Measurements from ENCODE around the gene ASCL3.

DNA sequence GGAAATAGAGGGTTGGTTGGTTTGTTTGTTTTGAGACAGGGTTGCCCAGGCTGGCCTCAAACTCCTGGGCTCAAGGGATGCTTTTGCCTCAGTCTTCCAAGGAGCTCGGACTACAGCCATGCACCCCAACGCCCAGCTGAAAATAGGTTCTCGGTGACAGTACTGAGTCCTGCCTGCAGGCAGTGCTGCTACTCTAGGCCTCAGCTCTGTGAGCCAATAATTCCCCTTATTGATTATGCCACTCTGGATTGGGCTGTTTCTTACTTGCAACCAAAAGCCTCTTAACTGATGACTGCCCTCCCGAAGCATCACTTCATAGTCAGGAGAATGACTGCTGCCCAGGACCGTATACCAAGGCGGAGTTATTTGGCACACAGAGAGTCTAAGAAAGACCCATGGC is 8.9 kb downstream of the ASCL3 start:
- TF ChIP-seq BMI1 (IDR thresholded peaks at IDR 0.05; ENCODE audit: borderline replicate concordance), result no peak
- TF ChIP-seq, protein P1, sequence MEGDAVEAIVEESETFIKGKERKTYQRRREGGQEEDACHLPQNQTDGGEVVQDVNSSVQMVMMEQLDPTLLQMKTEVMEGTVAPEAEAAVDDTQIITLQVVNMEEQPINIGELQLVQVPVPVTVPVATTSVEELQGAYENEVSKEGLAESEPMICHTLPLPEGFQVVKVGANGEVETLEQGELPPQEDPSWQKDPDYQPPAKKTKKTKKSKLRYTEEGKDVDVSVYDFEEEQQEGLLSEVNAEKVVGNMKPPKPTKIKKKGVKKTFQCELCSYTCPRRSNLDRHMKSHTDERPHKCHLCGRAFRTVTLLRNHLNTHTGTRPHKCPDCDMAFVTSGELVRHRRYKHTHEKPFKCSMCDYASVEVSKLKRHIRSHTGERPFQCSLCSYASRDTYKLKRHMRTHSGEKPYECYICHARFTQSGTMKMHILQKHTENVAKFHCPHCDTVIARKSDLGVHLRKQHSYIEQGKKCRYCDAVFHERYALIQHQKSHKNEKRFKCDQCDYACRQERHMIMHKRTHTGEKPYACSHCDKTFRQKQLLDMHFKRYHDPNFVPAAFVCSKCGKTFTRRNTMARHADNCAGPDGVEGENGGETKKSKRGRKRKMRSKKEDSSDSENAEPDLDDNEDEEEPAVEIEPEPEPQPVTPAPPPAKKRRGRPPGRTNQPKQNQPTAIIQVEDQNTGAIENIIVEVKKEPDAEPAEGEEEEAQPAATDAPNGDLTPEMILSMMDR (IDR thresholded peaks at IDR 0.05 in 2 of 3, conservative IDR thresholded peaks at IDR 0.05 in 1 of 3; ENCODE audit: control insufficient read depth in 2 of 3, extremely low read depth in 1 of 3, insufficient read depth in 1 of 3, low read depth in 3 of 3, low read length in 3 of 3), result no peak; a peak in 1 of 6 replicates
- no peak for TF ChIP-seq EZH2 (IDR thresholded peaks at IDR 0.05; ENCODE audit: borderline replicate concordance, control insufficient read depth, low read depth, low read length)
- TF ChIP-seq ZNF274 (IDR thresholded peaks at IDR 0.05; ENCODE audit: insufficient read depth, insufficient read length), result no peak
- no peak for TF ChIP-seq HCFC1 (IDR thresholded peaks at IDR 0.05; ENCODE audit: low read length)
- no peak for TF ChIP-seq EED (IDR thresholded peaks at IDR 0.05; ENCODE audit: low read depth)
- no peak for TF ChIP-seq TCF7 (IDR thresholded peaks at IDR 0.05; ENCODE audit: borderline replicate concordance)
- TF ChIP-seq IKZF1 (conservative IDR thresholded peaks at IDR 0.05), result no peak
- TF ChIP-seq RAD51 (IDR thresholded peaks at IDR 0.05), result no peak
- no peak for TF ChIP-seq ZZZ3 (IDR thresholded peaks at IDR 0.05; ENCODE audit: control insufficient read depth, insufficient read length, low read depth)
- no peak for TF ChIP-seq POLR2AphosphoS5 (IDR thresholded peaks at IDR 0.05; ENCODE audit: low read length)
- no peak for TF ChIP-seq ETV6 (conservative IDR thresholded peaks at IDR 0.05 in 1 of 2, IDR thresholded peaks at IDR 0.05 in 1 of 2; ENCODE audit: borderline replicate concordance in 1 of 2, low read depth in 1 of 2)
- no peak for TF ChIP-seq STAT1 (conservative IDR thresholded peaks at IDR 0.05)
- no peak for TF ChIP-seq NBN (IDR thresholded peaks at IDR 0.05)
